ENCODE data around the gene OTOS. TPM values are rescaled to one million over a fixed set of nuclear protein-coding genes. Genes with fewer than 3 reads are reported as not detected.

OTOS gene
- total RNA-seq, 4 donors from 2014 or later, result not detected

GRCh38 chr2:240153418-240153817 is 13.0 kb upstream of the OTOS start:
- Histone ChIP-seq H3K4me1 (no peaks in the 10 kb centered on the region), H3K4me3 (no peak overlapping the region), H3K36me3 (no peaks in the 10 kb centered on the region), H3K27ac (no peak overlapping the region), H3K27me3 (no peaks in the 10 kb centered on the region), H3K9me3 (no peaks in the 10 kb centered on the region)
- in situ Hi-C loops (cut with MboI; ENCODE audit: low sequenced_read_pairs in 4 of 4), result no loop called here
- intact Hi-C loops (cut with DNase I; ENCODE audit: low total_unique reads), result loop anchor here (5.0 kb wide), 2 partner anchors 39 to 284 kb away; partner anchors contain the start of gene GPC1
- DNase-seq, result no peak
- ATAC-seq, result no peak
- TF ChIP-seq POLR2A (IDR thresholded peaks at IDR 0.05) (no peak), CTCF (IDR thresholded peaks at IDR 0.05 in 4 of 5, conservative IDR thresholded peaks at IDR 0.05 in 1 of 5) (no peak)

- intact Hi-C loops (cut with DNase I; ENCODE audit: low total_unique reads) (loop anchor here (5.0 kb wide), 2 partner anchors 41 to 286 kb away; partner anchors contain the start of gene GPC1), in situ Hi-C loops (cut with MboI; ENCODE audit: low sequenced_read_pairs in 4 of 4) (no loop called here)
- H3K27me3 ChIP-seq, result no peaks in the 10 kb centered on the region
- no peaks in the 10 kb centered on the region for H3K4me1 ChIP-seq
- DNase-seq (no peak), ATAC-seq (no peak)
- H3K27ac ChIP-seq, result no peak overlapping the region
- no peak overlapping the region for H3K4me3 ChIP-seq
- TF ChIP-seq POLR2A (IDR thresholded peaks at IDR 0.05) (no peak), CTCF (IDR thresholded peaks at IDR 0.05 in 4 of 5, conservative IDR thresholded peaks at IDR 0.05 in 1 of 5) (no peak)
- H3K9me3 ChIP-seq, result no peaks in the 10 kb centered on the region
- no peaks in the 10 kb centered on the region for H3K36me3 ChIP-seq
Observed at GRCh38 chr2:240151477-240152031, 11.1 kb upstream of the OTOS start.

- H3K27ac ChIP-seq, result no peak overlapping the region
- no peaks in the 10 kb centered on the region for H3K36me3 ChIP-seq
- ATAC-seq (peak in 1 of 2 donors; percentile 55), DNase-seq (no peak)
- intact Hi-C loops (cut with DNase I; ENCODE audit: low total_unique reads) (loop anchor here (5.0 to 10.0 kb wide), 3 partner anchors 42 to 287 kb away; partner anchors contain the start of gene GPC1), in situ Hi-C loops (cut with MboI; ENCODE audit: low sequenced_read_pairs in 4 of 4) (loop anchor here in 2 of 4 donors (10.0 to 25.0 kb wide), 3 partner anchors 85 to 1113 kb away; partner anchors contain the start of gene OR6B3 (in 1 of the 2))
- TF ChIP-seq POLR2A (IDR thresholded peaks at IDR 0.05), result no peak
- peak; percentile 33 to 75 (median 56) for TF ChIP-seq CTCF (IDR thresholded peaks at IDR 0.05 in 4 of 5, conservative IDR thresholded peaks at IDR 0.05 in 1 of 5)
- H3K4me3 ChIP-seq, result no peak overlapping the region
- no peaks in the 10 kb centered on the region for H3K9me3 ChIP-seq
- no peaks in the 10 kb centered on the region for H3K27me3 ChIP-seq
- H3K4me1 ChIP-seq, result no peaks in the 10 kb centered on the region
Observed at GRCh38 chr2:240149943-240150784, 9.7 kb upstream of the OTOS start.

- Histone ChIP-seq H3K9me3 (no peaks in the 10 kb centered on the region), H3K4me3 (no peak overlapping the region), H3K27me3 (no peaks in the 10 kb centered on the region), H3K36me3 (no peaks in the 10 kb centered on the region), H3K27ac (no peak overlapping the region), H3K4me1 (peaks cover 0 to 5% of the 10 kb centered on the region in 2 donors)
- intact Hi-C loops (cut with DNase I; ENCODE audit: low total_unique reads), result loop anchor here (10.0 kb wide), 1 partner anchor 213 kb away; no protein-coding TSS in a partner anchor
- TF ChIP-seq CTCF (IDR thresholded peaks at IDR 0.05 in 4 of 5, conservative IDR thresholded peaks at IDR 0.05 in 1 of 5) (no peak), POLR2A (IDR thresholded peaks at IDR 0.05) (no peak)
- DNase-seq, result no peak
- no peak for ATAC-seq
- in situ Hi-C loops (cut with MboI; ENCODE audit: low sequenced_read_pairs in 4 of 4), result loop anchor here in 2 of 4 donors (10.0 to 25.0 kb wide), 3 partner anchors 83 to 1111 kb away; partner anchors contain the start of gene OR6B3 (in 1 of the 2)
Observed at GRCh38 chr2:240147911-240148587, 7.6 kb upstream of the OTOS start.

Data from gastrocnemius medialis (tissue), 4 donors.